Neuronal stem cell (in vitro differentiated cells): ENCODE measurements around the gene KCNK13.

Experiments used
- DNase-seq: peaks from one replicate; pipeline ENCODE4 v3.0.0-alpha.2; 2013; ENCODE audit warnings: low spot score
- H2AFZ ChIP-seq: one replicate; pipeline ENCODE4 v1.6.1; 2013; ENCODE audit warnings: mild to moderate bottlenecking, low read length, inconsistent platforms
- H2AK5ac ChIP-seq: 2 replicates; pipeline ENCODE4 v1.6.1; 2013; ENCODE audit warnings: low read depth, mild to moderate bottlenecking, inconsistent platforms, low read length, moderate library complexity, mixed read lengths
- H2BK120ac ChIP-seq: 2 replicates; pipeline ENCODE4 v1.6.1; 2013; ENCODE audit warnings: low read depth, mild to moderate bottlenecking, inconsistent platforms, low read length, moderate library complexity, mixed read lengths
- H2BK12ac ChIP-seq: one replicate; pipeline ENCODE4 v1.6.1; 2013; ENCODE audit warnings: low read length, inconsistent platforms
- H2BK15ac ChIP-seq: 2 replicates; pipeline ENCODE4 v1.6.1; 2013; ENCODE audit warnings: mild to moderate bottlenecking, low read length, inconsistent platforms, mixed read lengths
- H2BK5ac ChIP-seq: one replicate; pipeline ENCODE4 v1.6.1; 2013; ENCODE audit warnings: inconsistent platforms, mild to moderate bottlenecking, low read length, moderate library complexity
- H3K14ac ChIP-seq: one replicate; pipeline ENCODE4 v1.6.1; 2013; ENCODE audit warnings: low read length, inconsistent platforms
- H3K18ac ChIP-seq: 2 replicates; pipeline ENCODE4 v1.6.1; 2013; ENCODE audit warnings: low read length, inconsistent platforms
- H3K23ac ChIP-seq: 2 replicates; pipeline ENCODE4 v1.6.1; 2013; ENCODE audit warnings: low read depth, mild to moderate bottlenecking, mixed read lengths, low read length, inconsistent platforms; ENCODE audit not compliant: poor library complexity
- H3K27ac ChIP-seq: replicated peaks from 3 replicates; pipeline ENCODE4 v1.5.1; 2013; ENCODE audit warnings: low read length, inconsistent platforms
- H3K27me3 ChIP-seq, 3 experiments: 2 replicates each; pipeline ENCODE4 v1.6.1; 2013; ENCODE audit warnings: low read length in 3 of 3, mild to moderate bottlenecking in 2 of 3, inconsistent platforms in 1 of 3, low read depth in 1 of 3, mixed read lengths in 1 of 3, moderate library complexity in 1 of 3; ENCODE audit not compliant: control insufficient read depth in 3 of 3, insufficient read depth in 3 of 3
- H3K36me3 ChIP-seq, 2 donors: replicated peaks in 1 of 2; 2 replicates each; pipeline ENCODE4 v1.6.1; 2013; ENCODE audit warnings: low read length in 2 of 2; ENCODE audit not compliant: control insufficient read depth in 2 of 2, insufficient read depth in 2 of 2
- H3K4ac ChIP-seq: 2 replicates; pipeline ENCODE4 v1.6.1; 2013; ENCODE audit warnings: inconsistent platforms, mild to moderate bottlenecking, low read length, moderate library complexity
- H3K4me1 ChIP-seq, 2 donors: 1 replicate in 1 of 2; 2 replicates in 1 of 2; pipeline ENCODE4 v1.6.1; 2013; ENCODE audit warnings: low read length in 2 of 2, low read depth in 1 of 2; ENCODE audit not compliant: control insufficient read depth in 2 of 2, insufficient read depth in 1 of 2
- H3K4me2 ChIP-seq: one replicate; pipeline ENCODE4 v1.6.1; 2013; ENCODE audit warnings: mild to moderate bottlenecking, low read length, inconsistent platforms; ENCODE audit not compliant: insufficient read depth, poor library complexity, severe bottlenecking
- H3K4me3 ChIP-seq, 2 donors: 2 replicates each; pipeline ENCODE4 v1.5.1; 2013; ENCODE audit warnings: low read length in 2 of 2, mild to moderate bottlenecking in 2 of 2, inconsistent platforms in 1 of 2, moderate library complexity in 1 of 2
- H3K79me1 ChIP-seq: one replicate; pipeline ENCODE4 v1.6.1; 2013; ENCODE audit warnings: low read depth, mild to moderate bottlenecking, inconsistent platforms, low read length, moderate library complexity
- H3K9ac ChIP-seq: one replicate; pipeline ENCODE4 v1.6.1; 2013; ENCODE audit warnings: mild to moderate bottlenecking, low read depth, low read length, inconsistent platforms; ENCODE audit not compliant: poor library complexity
- H3K9me3 ChIP-seq, 2 donors: replicated peaks in 1 of 2; 2 replicates each; pipeline versions ENCODE3 to v1.6.1; 2013; ENCODE audit warnings: low read length in 2 of 2, mild to moderate bottlenecking in 2 of 2, inconsistent platforms in 1 of 2, low read depth in 1 of 2, mixed read lengths in 1 of 2, moderate library complexity in 1 of 2; ENCODE audit not compliant: control insufficient read depth in 2 of 2, insufficient read depth in 1 of 2
- H4K8ac ChIP-seq: one replicate; pipeline ENCODE4 v1.6.1; 2013; ENCODE audit warnings: low read depth, mild to moderate bottlenecking, inconsistent platforms, low read length, moderate library complexity
- H4K91ac ChIP-seq: one replicate; pipeline ENCODE4 v1.6.1; 2013; ENCODE audit warnings: low read length, low read depth, mild to moderate bottlenecking, inconsistent platforms; ENCODE audit not compliant: poor library complexity
- WGBS, 2 donors: extraction: QIAGEN DNeasy Blood & Tissue Kit; methylation state at CpG; one replicate each; pipeline ENCODE4 v1.1.7; 2013; ENCODE audit warnings: missing lambda C conversion rate in 2 of 2, mixed read lengths in 1 of 2; ENCODE audit not compliant: insufficient read length in 2 of 2, insufficient replicate concordance in 1 of 2; ENCODE audit errors: extremely low coverage in 2 of 2; 5-methylcytosine and 5-hydroxymethylcytosine counted together

The KCNK13 gene

DNA sequence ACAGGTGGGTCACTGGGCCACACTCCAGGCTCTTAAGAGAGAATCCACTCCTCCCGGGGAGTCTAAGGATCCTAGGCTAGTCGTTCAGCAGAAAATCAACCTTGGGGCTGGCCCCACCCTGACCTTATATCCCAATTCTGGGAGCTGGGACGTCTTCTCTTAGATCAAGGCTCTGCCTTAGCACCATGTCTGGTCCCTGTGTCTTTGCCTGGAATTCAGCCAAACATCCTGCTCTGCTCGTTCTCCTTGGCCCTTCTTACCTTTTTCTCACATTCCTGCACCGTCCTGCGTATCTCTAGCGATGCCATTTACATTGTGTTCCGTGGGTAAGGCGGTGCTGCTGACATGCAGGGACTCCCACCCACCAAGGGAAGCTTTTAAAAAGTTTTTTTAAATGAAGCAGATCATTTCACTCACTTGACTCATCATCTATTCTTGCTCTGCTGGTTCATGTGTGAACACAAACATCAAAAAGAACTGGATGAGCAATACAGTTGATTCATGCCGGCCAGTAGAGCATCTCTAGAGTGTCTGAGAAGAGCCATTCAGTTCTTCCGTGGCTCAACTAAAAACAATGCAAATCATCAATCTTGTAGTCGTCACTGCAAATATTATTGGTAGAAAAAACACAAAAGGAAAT lies 50.2 kb downstream of the KCNK13 start:
- Histone ChIP-seq H3K18ac (no peak overlapping the region), H2BK12ac (no peak overlapping the region), H2BK5ac (no peak overlapping the region), H2BK120ac (no peak overlapping the region), H3K36me3 (no peaks in the 10 kb centered on the region), H3K27me3 (peaks cover 0 to 30% (median 0%) of the 10 kb centered on the region in 3 experiments), H3K9ac (no peak overlapping the region), H2BK15ac (no peak overlapping the region), H4K91ac (no peak overlapping the region), H3K4ac (no peak overlapping the region), H3K9me3 (peaks cover 0 to 4% of the 10 kb centered on the region in 2 donors), H2AFZ (no peak overlapping the region), H3K14ac (no peak overlapping the region), H3K4me2 (no peak overlapping the region), H2AK5ac (no peak overlapping the region), H3K4me1 (peaks cover 0 to 5% of the 10 kb centered on the region in 2 donors), H3K23ac (no peak overlapping the region), H4K8ac (no peak overlapping the region), H3K4me3 (no peak overlapping the region), H3K27ac (no peak overlapping the region), H3K79me1 (no peaks in the 10 kb centered on the region)
- no CpG with 5 or more reads among the region's 12 CpGs for WGBS, 2 donors
- DNase-seq = no peak

DNA sequence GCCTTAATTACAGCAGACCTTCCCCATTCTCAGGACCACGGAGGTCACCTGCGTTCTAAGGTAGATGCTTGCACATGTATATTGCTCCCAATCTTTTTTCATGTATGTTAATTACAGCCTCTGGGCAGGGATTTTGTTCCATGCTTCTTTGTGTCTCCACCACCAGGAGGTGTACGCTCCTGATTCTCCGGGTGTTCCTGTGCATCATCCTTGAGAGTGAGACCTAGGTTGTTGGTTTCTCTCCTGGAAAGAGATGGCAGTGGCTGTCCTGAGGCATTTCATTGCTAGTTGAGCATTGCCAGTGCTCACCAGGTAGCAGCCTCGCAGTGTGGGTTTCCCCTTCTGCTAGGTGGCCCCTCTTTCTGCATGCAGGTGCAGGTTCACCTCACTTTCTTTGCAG lies 52.8 kb downstream of the KCNK13 start:
- Histone ChIP-seq H3K4me2 (no peak overlapping the region), H3K4me1 (peaks cover 0 to 5% of the 10 kb centered on the region in 2 donors), H4K91ac (no peak overlapping the region), H3K4ac (no peak overlapping the region), H2AK5ac (no peak overlapping the region), H3K27ac (no peak overlapping the region), H2BK120ac (no peak overlapping the region), H3K79me1 (no peaks in the 10 kb centered on the region), H3K18ac (no peak overlapping the region), H3K27me3 (peaks cover 0 to 38% (median 0%) of the 10 kb centered on the region in 3 experiments), H2AFZ (no peak overlapping the region), H2BK12ac (no peak overlapping the region), H2BK15ac (no peak overlapping the region), H3K14ac (no peak overlapping the region), H3K9ac (no peak overlapping the region), H4K8ac (no peak overlapping the region), H3K9me3 (peaks cover 0 to 4% of the 10 kb centered on the region in 2 donors), H2BK5ac (no peak overlapping the region), H3K4me3 (no peak overlapping the region), H3K23ac (no peak overlapping the region), H3K36me3 (no peaks in the 10 kb centered on the region)
- DNase-seq = no peak
- no CpG with 5 or more reads among the region's 5 CpGs for WGBS, 2 donors

DNA sequence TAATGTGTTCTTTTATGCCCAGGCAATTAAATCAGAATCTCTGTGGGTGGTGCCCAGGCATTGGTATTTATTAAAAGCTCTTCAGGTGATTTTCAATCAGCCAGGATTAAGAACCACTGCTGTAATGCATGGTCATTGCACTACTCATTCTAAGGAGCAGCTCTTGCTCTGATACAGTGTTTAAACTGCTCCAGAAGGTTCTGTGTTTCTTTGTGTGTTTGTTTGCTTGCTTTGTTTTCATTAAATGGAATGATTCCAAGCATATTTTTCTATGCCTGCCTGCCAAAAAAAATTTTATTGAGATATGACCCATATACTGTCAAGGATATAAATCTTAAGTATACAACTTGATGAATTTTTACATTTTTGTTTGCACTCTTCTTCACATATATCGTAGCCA lies 54.0 kb downstream of the KCNK13 start:
- H3K4me1 ChIP-seq = peaks cover 0 to 5% of the 10 kb centered on the region in 2 donors
- DNase-seq = no peak
- H3K18ac ChIP-seq = no peak overlapping the region
- no peak overlapping the region for H4K91ac ChIP-seq
- no peak overlapping the region for H3K4me2 ChIP-seq
- no peaks in the 10 kb centered on the region for H3K9me3 ChIP-seq
- no peak overlapping the region for H2BK15ac ChIP-seq
- no peak overlapping the region for H3K23ac ChIP-seq
- no peak overlapping the region for H3K4me3 ChIP-seq
- H3K14ac ChIP-seq = no peak overlapping the region
- no CpG with 5 or more reads among the region's 1 CpG for WGBS, 2 donors
- no peak overlapping the region for H4K8ac ChIP-seq
- no peak overlapping the region for H2AK5ac ChIP-seq
- no peak overlapping the region for H2BK120ac ChIP-seq
- H3K79me1 ChIP-seq = no peaks in the 10 kb centered on the region
- H3K27me3 ChIP-seq = peaks cover 0 to 38% (median 0%) of the 10 kb centered on the region in 3 experiments
- H3K9ac ChIP-seq = no peak overlapping the region
- H2BK5ac ChIP-seq = no peak overlapping the region
- H3K36me3 ChIP-seq = no peaks in the 10 kb centered on the region
- no peak overlapping the region for H3K27ac ChIP-seq
- no peak overlapping the region for H2BK12ac ChIP-seq
- H3K4ac ChIP-seq = no peak overlapping the region
- H2AFZ ChIP-seq = no peak overlapping the region

DNA sequence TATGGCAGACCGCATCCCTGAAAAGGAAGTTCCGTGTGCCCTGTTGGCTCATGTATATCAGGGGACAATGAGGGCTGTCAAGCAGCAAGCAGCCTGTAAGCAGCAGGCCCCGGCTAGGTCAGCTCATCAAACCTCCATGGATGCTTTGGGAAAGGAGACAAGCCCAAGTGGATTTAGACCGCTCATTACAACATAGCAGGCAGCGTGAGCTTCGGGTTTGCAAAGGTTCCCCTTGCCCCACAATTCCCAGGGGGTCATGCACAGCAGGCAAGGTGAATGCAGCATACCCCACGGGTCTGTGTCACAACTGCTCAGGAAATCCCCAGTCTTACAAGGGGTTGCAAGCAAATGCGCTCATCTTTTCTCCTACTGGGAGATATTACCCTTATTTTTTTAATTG lies 54.6 kb downstream of the KCNK13 start:
- Histone ChIP-seq H3K9ac (no peak overlapping the region), H3K4me2 (no peak overlapping the region), H3K27ac (no peak overlapping the region), H4K8ac (no peak overlapping the region), H3K18ac (no peak overlapping the region), H2AFZ (peak overlapping the region; percentile 2), H3K27me3 (peaks cover 0 to 38% (median 0%) of the 10 kb centered on the region in 3 experiments), H3K36me3 (no peaks in the 10 kb centered on the region), H2BK12ac (no peak overlapping the region), H2BK120ac (no peak overlapping the region), H3K9me3 (no peaks in the 10 kb centered on the region), H3K4me1 (peaks cover 0 to 5% of the 10 kb centered on the region in 2 donors), H3K23ac (no peak overlapping the region), H2BK5ac (no peak overlapping the region), H3K14ac (no peak overlapping the region), H3K4ac (no peak overlapping the region), H3K4me3 (no peak overlapping the region), H4K91ac (no peak overlapping the region), H3K79me1 (no peaks in the 10 kb centered on the region), H2BK15ac (no peak overlapping the region), H2AK5ac (no peak overlapping the region)
- no CpG with 5 or more reads among the region's 8 CpGs for WGBS, 2 donors
- DNase-seq = no peak
